HG02623 (cell line): Measurements from ENCODE around the gene CLN5.
"Not testable (repeated sequence)": the region's sequence is repeated elsewhere in the genome, so short reads cannot be mapped to it uniquely, and the experiment has no call there.

Source experiments
- ATAC-seq: cut with Tn5 transposase; IDR thresholded peaks from one replicate; pipeline ENCODE4 v1.9.1; 2021; ENCODE audit warnings: moderate library complexity; ENCODE audit not compliant: unreplicated experiment

Gene CLN5

DNA sequence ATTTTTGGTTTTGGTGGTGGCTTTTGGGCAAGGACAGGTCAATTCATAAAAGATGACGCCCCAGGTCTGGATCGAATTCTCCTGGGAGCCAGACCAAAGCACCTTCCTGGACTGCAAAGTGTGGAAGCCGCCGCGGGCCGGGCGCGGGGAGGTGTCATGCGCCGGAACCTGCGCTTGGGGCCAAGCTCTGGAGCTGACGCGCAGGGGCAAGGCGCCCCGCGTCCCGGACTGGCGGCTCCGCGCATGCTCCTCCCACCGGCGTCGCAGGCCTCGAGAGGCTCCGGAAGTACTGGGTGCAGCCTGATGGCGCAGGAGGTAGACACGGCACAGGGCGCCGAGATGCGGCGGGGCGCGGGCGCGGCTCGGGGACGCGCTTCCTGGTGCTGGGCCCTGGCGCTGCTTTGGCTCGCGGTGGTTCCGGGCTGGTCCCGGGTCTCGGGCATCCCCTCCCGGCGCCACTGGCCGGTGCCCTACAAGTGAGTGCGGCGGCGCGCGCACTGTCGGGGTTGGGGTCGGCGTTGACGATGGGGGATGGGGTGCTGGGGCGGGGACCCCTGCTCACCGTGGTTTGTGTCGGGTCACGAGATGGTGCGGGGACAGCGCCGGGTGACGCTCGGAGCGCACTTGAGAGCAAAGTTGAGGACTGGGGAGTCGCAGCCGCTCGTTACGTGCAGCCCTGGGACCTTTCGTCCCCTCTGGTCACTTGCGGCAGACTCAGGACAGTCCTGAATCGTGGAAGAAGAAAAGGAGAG lies at the start of gene CLN5:
Gene CLN5, plus strand, starts transcription at position 286 of the 752 bp plus-strand sequence. Its CDS starts 18 bp downstream, at position 304.
- ATAC-seq: peak; percentile 96

DNA sequence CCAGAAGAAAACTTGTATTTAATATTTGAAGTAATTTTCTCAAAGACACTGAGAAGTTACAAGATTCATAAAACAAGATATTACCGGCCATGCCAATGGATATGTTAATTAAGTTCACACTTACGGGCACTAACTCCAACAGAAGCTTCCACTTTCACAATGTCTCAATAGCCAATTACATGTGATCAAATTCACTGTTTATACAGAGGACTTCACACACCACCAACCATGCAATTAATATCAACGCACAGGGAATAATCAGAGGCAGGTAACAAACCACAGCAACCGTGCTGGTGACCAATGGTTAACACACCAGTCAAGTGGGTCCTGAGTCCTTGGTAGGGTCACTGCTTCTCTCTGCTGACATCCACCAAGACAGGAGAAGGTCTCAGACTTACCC lies 49.5 kb upstream of the CLN5 start:
- no peak for ATAC-seq

DNA sequence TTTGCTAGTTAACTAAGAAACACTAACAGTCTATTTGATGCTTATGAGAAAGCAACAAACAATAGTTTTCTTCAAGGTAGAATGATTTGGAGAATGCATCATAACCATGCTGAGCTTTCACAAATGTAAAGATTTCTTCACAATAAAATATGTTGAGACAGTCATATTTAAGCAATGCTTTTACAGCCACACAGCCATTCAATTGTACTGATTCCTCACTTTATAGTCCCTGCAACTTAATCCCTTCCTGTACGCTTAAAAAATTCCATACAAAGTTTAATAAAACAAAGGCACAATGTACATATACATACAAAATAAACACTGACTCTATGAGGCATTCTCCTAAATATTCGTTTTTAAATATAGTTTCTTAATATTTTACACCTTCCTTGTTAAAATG lies 48.2 kb upstream of the CLN5 start:
- no peak for ATAC-seq

DNA sequence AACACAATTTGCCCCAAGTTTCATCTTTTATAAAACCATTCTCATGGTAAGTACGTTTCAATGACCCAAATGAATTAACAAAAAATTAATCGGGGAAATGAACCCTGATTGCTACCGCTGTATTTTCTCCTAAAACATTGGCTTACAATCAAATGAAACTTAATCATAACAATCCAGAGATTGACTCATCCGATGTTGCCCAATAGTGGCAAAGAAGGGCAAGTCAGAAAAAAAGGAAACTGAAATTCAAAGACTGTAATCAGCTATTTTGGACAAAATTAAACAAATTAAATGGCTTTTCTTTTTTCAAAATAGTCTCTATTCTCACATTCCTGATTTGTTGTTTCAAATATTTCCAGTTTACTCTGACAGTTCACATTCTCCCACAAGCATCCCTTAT lies 47.4 kb upstream of the CLN5 start:
- no peak for ATAC-seq

DNA sequence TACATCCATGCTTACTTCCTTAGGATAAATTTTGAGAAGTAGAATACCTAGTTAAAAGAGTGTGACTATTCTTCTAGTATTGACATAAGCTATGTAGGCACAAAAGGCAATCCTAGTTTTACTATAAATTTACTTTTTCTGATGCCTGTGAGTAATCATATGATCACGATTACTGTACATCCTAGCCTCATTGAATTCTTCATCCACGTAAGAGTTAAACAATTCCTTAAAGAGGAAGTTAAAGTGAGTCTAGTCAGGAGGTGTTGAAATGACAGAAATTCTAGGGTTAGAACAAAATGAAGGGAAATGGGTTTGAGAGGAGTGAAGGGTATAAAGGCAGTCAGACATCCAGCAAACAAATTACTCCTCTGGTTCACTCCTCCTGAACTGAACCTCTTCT lies 43.7 kb upstream of the CLN5 start, which contains the start of gene ACOD1:
Gene ACOD1, plus strand, starts transcription at position 363 of the 400 bp plus-strand sequence. CDS start 48 bp downstream, outside the sequence.
- no peak for ATAC-seq

DNA sequence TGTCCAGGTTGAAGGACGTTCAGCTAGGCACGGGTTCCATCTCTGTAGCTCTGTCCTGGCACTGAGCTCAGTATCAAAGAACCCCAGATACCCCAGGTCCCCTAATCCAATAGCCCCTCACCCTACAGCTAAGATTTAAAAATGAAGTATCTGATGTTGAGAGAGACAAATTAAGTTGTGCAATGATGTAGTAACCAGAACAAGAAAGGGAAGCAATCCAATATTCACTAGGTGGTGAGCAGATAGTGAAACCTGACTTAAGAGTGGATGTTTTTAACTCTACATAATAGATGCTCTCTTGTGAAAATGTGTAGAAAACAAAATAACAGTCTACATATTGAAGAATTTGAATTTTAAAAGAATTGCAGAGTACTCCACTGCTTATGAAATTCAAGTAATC lies 41.8 kb upstream of the CLN5 start:
- ATAC-seq: no peak

DNA sequence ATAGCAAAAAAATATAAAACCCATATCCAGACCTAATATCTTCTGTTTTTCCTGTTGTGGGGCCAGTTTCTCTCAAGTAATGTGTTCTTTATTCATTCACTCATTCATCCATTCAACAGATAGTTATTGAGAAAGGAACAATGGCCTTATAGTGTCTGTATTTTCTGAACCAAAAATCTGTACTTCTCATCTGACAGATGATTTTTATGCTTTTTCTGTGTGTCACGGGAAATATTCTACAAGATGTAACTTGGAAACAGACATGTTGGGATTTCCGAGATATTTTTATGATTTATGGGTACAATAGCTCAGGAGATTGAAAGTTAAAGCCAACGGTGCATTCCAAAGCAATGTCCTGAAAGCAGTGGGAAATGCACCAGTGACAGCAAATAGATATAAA lies 37.9 kb upstream of the CLN5 start:
- ATAC-seq: no peak

DNA sequence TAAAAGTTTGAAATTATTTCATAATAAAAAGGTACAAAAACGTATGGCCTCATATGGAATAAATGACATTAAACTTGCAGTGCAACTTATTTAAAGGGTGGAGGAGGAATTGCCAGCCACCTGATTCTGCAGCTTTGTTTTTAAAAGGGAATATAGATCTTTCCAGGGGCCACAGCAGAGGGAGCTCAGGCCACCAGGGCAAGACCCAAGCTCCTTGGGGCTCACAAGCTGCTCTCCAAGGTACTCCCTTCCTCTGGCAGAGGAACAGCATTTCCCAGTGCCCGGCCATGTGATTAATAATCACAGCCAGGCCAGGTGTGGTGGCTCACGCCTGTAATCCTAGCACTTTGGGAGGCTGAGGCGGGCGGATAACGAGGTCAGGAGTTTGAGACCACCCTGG lies 37.3 kb upstream of the CLN5 start:
- ATAC-seq: no peak

DNA sequence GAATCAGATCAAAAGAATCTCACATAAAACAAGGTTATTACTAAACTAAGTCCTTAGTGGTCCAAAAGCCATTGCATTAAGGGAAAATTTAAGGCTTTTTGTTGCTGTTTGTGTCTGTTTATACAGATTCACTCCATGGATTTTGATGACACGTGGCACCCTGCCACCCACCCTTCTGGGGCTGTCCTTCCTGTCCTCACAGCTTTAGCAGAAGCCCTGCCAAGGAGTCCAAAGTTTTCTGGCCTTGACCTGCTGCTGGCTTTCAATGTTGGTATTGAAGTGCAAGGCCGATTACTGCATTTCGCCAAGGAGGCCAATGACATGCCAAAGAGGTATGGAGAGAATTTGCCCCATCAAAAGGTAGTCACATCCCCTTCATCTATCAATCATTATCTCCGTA lies 36.7 kb upstream of the CLN5 start:
- no peak for ATAC-seq

DNA sequence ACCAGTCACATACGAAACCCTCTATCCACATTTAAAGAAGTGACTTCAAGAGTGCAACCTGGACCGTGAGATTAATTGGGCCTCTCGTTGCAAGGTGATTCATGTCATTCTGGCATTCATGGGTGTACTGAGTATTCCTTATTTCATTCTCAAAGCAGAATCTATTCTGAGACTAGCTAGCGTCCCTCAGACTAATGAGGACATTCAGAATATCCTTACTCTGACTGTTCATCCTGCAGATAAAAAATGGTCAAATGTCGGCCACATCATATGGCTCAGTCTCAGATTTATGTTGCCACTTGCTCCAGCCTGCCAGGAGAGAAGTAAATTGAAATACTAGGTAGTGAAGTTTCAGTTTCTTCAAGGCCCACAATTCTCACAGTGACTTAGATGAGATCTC lies 36.2 kb upstream of the CLN5 start:
- ATAC-seq: no peak

DNA sequence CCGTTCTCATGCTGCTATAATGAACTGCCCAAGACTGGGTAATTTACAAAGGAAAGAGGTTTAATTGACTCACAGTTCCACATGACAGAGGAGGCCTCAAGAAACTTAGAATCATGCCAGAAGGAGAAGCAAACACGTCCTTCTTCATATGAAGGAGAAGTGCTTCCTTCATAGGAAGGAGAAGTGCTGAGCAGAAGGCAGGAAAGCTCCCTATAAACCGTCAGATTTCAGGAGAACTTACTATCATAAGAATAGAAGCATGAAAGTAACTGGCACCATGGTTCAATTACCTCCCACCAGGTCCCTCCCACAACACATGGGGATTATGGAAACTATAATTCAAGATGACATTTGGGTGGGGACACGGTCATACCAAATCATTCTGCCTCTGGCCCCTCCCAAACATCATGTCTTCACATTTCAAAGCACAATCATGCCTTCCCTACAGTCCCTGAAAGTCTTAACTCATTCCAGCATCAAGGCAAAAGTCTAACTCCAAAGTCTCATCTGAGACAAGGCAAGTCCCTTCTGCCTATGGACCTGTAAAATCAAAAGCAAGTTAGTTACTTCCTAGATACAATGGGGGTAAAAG lies 32.9 kb upstream of the CLN5 start:
- no peak for ATAC-seq

DNA sequence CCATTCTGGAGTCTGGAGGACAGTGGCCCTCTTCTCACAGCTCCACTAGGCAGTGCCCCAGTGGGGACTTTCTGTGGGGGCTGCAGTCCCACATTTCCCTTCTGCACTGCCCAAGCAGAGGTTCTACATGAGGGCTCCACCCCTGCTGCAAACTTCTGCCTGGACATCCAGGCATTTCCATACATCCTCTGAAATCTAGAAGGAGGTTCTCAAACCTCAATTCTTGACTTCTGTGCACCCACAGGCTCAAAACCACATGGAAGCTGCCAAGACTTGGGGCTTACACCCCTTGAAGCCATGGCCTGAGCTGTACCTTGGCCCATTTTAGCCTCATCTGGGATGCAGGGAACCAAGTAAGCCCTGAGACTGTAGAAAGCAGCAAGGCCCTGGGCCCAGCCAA lies 32.1 kb upstream of the CLN5 start:
- not testable (repeated sequence) for ATAC-seq

DNA sequence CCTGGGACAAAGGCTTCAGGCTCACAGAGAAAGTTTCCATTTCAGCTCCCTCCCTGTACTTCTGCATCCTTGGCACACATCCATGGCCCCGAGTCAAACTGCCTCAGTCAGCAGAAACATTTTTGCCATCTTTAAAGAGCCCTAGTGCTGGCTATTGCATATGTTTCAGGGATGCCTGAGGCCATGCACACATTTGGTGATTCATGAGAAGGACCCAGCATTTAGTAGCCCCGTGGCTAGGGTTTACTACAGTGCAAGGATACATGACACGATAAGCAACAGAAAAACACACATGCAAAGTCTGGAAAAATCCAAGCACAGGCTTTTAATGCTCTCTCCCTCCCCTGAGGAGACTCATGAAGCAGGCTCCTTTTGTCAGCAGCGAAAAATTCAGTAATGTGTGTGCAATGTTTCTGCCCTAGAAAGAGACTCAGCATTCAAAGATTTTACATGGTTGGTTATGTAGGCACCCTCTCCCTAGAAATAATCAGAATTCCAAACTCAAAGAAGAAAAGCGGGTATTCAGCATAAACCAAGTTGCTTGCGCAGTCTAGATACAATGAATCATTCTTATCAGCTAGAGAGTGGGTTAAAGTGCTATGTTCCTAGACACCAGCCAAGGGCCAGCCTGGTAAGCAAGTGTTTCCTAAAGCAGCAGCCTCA lies 26.0 kb upstream of the CLN5 start:
- no peak for ATAC-seq

DNA sequence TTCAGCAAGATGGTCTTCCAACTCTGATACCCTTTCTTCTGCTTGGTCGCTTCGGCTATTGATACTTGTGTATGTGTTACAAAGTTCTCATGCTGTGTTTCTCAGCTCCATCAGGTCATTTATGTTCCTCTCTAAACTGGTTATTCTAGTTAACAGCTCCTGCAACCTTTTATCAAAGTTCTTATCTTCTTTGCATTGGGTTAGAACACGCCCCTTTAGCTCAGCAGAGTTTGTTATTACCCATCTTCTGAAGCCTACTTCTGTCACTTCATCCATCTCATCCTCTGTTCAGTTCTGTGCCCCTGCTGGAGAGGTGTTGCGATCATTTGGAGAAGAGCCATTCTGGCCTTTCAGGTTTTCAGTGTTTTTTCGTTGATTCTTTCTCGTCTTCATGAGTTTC lies 24.9 kb upstream of the CLN5 start:
- no peak for ATAC-seq

DNA sequence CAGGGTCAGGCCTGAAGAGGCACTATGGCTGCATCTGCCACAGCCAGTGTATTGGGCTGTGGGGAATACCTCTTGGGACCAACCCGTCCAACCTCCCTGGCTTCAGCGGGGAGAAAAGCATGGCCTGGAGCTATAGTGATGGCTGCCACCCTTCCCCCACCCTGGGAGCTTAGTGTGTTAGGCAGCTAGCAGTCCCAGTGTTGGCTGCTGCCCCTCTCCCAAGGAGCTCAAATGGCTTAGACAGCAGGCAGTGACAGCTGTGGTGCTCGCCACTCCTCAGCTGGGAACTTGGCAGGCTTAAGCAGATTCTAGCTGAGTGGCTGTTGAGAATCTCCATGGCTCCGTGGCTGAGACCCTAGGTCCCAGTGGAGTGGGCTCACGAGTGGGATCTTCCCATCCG lies 23.8 kb upstream of the CLN5 start:
- ATAC-seq: no peak

DNA sequence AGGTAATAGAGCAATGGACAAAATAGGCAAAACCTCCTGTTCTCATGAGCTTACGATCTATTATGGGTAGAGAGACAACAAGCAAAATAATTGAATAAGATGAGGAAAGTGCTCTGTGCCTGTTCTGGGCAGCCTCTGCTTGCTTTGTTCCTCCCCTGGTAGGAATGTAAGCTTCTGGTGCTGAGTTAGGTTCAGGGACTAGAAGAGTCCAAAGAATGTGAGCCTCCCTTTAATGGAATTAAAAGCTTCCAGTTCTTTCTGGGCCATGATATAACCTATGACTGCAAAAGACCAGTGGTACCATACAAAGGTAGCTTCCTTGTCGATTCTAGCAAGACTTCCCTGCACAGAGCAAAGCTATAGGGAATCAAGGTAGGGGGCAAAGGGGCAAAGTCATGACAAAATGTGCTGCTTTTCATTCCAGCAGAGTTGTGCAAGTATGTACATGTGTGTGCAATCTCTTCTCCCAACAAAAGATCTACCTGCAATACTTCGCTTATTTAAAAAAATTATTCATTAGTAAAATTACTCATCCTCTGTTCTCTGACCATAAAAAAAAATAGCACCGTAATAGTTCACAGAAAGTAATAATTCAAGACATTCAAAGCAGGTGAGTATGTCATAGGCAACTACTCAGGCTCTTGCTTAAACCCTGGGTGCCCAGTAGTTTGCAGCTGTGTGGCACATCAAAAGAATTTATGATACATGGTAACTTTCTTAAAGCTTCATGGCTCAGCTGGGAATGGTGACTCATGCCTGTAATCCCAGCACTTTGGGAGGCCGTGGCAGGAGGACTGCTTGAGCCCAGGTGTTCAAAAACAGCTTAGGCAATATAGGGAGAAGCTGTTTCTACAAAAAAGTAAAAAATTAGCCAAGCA lies 22.2 kb upstream of the CLN5 start:
- ATAC-seq: no peak

DNA sequence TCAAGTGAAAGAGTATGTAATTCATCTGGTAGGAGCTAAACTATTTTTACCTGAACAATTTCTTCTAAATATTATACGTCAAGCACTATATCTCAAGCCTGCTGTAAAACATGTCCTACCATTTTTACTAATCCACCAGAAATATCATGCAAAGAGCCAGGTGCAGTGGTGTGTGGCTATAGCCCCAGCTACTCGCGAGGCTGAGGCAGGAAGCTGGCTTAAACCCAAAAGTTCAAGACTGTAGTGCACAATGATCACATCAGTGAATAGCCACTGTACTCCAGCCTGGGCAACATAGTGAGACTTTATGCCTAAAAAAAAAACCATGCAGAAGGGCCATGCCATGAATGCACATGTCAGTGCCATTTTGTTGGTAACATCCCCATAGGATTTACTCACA lies 20.7 kb upstream of the CLN5 start:
- peak; percentile 41 for ATAC-seq

DNA sequence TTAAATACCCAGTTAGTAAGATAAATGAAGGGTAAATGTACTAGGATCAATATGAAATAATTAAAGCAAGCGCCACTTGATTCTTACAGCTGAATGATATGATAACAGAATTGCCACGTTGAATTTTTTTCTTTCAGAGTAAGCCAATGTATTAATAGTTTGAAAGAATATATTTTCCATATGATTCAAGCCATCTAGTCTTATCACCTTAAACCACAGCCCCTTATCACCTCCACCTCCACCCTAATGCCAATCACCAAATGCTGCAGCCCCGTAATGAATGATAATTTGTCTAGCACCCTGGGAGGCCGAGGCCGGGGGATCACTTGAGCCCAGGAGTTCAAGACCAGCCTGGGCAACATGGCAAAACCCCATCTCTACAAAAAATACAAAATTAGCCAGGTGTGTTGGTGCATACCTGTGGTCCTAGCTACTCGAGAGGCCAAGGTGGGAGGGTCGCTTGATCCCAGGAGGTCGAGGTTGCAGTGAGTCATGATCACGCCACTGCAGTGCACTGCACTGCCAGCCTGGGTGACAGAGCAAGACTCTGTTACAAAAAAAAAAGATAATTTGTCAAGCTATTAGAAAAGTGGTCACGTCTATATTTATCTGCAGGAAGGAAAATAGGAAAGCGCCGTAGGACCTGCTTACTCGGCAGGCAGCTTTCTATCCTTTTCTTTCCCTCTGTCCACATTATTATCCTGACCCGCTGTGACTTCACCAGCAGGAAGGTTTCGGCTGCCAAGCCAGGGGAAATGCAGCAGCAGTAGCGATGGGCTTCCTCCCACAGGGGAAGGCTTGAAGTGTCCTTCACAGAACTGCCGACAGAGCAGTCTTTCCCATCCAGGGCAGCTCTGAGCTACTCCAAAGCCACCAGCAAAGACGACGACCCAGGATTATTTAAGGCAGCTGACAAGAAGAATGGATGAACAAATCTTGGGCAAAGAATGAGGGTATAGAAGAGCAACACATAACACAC lies 19.7 kb upstream of the CLN5 start:
- no peak for ATAC-seq

DNA sequence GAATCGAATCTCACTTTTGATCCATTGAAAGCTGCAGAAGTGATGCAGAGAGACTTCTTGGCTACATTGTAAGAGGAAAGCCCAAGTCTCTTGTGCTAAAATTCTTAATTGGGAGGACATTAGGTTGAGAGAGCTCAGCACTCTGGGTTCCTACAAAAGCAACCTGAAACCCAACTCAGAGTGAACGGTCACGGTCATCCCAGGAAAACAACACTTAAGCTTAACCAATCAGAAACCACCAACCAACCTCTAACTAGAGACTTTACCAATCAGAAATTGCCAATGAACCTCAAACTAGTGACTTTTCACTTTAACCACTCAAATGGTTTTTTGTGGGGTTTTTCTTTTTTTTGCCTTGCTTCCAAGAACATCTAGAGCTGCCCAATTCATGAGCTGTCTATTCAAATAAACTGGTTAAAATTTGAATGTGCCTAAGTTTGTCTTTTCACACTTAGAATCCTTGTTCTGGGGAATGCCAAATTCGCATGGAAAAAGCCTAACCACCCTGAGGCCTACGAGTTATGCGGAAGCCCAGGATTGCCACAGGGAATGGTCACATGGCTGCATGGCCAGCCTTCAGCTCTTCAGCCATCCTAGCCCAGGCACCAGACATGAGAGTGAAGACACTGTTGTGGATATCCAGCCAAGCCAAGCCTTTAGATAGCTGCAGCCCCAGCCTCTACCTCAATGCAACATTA lies 17.8 kb upstream of the CLN5 start:
- ATAC-seq: no peak

DNA sequence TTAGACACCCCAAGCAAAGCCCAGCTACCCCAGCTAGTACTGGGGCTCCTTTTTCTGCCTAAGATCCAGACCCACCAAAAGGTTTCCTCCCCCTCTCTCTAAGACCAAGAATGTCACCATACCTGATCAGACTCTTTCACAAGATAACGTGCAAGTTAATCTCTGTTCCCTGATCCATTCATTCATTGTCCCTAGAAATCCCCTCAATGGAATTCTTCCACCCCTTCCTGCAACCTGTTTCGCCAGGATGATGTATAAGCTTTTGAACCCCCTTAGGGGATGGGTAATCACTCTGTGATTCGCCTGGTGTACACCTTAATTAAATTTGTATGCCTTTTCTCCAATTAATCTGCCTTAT lies 17.3 kb upstream of the CLN5 start:
- no peak for ATAC-seq
